ENCODE data around the gene AUTS2. TPM values are rescaled to one million over a fixed set of nuclear protein-coding genes. Genes with fewer than 3 reads are reported as not detected.

Gene AUTS2
- total RNA-seq, 1 donor from 2014 or later: 9.9 TPM

DNA sequence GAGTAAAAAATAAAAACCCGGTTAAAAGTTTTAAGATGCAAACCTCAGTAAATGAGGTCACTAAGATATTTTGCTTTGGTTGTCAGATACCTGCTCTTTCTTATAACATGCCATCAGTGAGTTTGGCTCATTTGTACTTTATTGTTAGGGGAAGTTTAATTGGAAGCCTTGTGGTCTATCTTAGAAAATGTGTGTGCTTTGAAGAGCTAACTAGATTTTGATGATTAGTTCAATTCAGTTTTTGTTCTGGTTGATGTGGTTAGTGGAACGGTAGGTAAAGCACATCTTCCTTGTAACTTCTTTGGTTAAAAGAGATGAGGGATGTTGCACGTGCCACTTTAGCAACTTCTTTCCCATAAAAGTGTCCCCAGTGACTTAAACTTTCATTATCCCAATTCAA, 1180.3 kb downstream of the AUTS2 start:
- peaks cover 2% of the 10 kb centered on the region for H3K36me3 ChIP-seq (ENCODE audit: control insufficient read depth, insufficient read depth, low read length)
- no peak for DNase-seq (ENCODE audit: low read depth)
- TF ChIP-seq, protein P1, sequence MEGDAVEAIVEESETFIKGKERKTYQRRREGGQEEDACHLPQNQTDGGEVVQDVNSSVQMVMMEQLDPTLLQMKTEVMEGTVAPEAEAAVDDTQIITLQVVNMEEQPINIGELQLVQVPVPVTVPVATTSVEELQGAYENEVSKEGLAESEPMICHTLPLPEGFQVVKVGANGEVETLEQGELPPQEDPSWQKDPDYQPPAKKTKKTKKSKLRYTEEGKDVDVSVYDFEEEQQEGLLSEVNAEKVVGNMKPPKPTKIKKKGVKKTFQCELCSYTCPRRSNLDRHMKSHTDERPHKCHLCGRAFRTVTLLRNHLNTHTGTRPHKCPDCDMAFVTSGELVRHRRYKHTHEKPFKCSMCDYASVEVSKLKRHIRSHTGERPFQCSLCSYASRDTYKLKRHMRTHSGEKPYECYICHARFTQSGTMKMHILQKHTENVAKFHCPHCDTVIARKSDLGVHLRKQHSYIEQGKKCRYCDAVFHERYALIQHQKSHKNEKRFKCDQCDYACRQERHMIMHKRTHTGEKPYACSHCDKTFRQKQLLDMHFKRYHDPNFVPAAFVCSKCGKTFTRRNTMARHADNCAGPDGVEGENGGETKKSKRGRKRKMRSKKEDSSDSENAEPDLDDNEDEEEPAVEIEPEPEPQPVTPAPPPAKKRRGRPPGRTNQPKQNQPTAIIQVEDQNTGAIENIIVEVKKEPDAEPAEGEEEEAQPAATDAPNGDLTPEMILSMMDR (IDR thresholded peaks at IDR 0.05; ENCODE audit: insufficient read depth, low read length, poor library complexity, severe bottlenecking): no peak
- H3K4me3 ChIP-seq (ENCODE audit: low read depth, low read length): no peak overlapping the region
- H3K27me3 ChIP-seq (ENCODE audit: control insufficient read depth, insufficient read depth, low read length): no peaks in the 10 kb centered on the region

DNA sequence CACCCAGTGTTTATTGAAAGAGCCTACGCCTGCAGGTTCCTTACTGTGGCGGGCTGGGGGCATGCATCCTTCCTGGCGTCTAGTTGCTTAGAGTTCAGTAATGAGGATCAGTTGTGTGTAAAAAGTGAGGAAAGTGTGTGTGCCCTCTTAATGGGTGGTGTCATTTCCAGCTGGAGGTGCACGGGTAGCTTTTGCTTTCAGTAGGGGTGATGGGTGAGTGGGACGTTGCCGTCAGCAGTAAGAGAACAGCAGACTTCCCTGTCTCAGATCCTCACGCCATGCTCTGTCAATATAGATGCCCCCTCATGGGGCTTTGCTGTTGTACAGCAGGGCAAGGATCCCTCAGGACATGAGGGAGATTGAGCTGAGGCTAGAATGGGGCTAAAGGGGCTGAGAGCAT, 1181.0 kb downstream of the AUTS2 start:
- H3K27me3 ChIP-seq (ENCODE audit: control insufficient read depth, insufficient read depth, low read length): no peaks in the 10 kb centered on the region
- no peak for DNase-seq (ENCODE audit: low read depth)
- H3K36me3 ChIP-seq (ENCODE audit: control insufficient read depth, insufficient read depth, low read length): peaks cover 2% of the 10 kb centered on the region
- TF ChIP-seq, protein P1 (IDR thresholded peaks at IDR 0.05; ENCODE audit: insufficient read depth, low read length, poor library complexity, severe bottlenecking): no peak
- no peak overlapping the region for H3K4me3 ChIP-seq (ENCODE audit: low read depth, low read length)

DNA sequence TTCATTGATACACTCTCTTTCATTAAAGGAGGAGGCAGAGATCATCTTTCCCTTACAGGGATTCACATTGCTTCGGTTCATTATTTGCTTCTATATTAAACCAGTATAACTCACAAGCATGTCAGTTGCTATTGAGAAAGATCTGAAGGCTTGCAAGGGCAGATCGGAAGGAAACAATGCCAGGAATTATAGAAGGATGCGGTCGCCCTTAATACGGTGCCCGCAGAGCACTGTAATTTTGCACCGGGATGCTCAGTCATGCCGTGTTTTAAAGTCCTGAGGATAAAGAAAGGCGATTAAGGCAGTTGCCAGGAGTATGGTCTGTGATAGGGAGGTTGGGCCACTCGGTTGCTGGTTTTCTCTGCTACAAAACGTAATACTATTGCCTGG, 1183.6 kb downstream of the AUTS2 start:
- no peak overlapping the region for H3K4me3 ChIP-seq (ENCODE audit: low read depth, low read length)
- H3K27me3 ChIP-seq (ENCODE audit: control insufficient read depth, insufficient read depth, low read length): no peaks in the 10 kb centered on the region
- no peak for DNase-seq (ENCODE audit: low read depth)
- peaks cover 3% of the 10 kb centered on the region for H3K36me3 ChIP-seq (ENCODE audit: control insufficient read depth, insufficient read depth, low read length)
- TF ChIP-seq, protein P1 (IDR thresholded peaks at IDR 0.05; ENCODE audit: insufficient read depth, low read length, poor library complexity, severe bottlenecking): no peak

DNA sequence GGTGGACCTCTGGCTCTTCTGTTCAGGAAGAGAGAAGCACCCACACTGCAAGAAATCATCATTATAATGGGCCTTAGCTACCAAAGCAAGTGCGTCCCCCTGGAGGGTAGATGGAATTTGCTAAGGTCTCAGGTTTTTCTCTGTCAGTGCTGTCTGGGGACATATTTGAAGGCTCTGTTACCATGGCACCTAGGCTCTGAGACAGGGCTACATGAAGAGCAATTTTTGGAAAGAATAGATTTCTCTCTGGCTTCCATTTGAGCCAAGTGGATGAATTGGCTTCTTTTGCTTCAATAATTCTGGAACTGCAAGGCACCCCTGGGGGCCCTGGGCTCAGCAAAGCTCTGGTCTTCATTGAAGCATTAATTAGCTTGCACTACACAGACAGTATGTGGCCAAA, 1184.5 kb downstream of the AUTS2 start:
- DNase-seq (ENCODE audit: low read depth): no peak
- Histone ChIP-seq H3K27me3 (ENCODE audit: control insufficient read depth, insufficient read depth, low read length) (no peaks in the 10 kb centered on the region), H3K4me3 (ENCODE audit: low read depth, low read length) (no peak overlapping the region), H3K36me3 (ENCODE audit: control insufficient read depth, insufficient read depth, low read length) (peaks cover 3% of the 10 kb centered on the region)
- TF ChIP-seq, protein P1 (IDR thresholded peaks at IDR 0.05; ENCODE audit: insufficient read depth, low read length, poor library complexity, severe bottlenecking): no peak

DNA sequence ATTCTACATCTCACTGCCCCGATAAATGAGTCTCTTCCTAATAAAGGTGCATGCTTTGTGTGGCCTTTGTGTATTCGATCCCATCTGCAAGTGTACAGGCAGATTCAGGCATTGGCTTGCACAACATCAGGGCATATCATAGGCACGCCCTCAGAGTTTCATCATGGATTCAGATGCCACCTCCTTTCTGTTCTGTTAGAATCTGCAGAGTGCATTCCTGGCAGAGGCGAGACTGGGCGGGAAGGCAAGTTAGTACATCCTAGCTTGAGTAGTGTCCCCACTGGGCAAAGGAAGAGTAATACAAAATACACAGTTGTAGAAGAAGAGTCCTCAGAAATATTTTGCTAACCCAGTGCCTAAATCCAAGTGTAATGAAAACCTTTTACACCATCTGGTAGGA, 1187.2 kb downstream of the AUTS2 start:
- DNase-seq (ENCODE audit: low read depth): no peak
- Histone ChIP-seq H3K4me3 (ENCODE audit: low read depth, low read length) (no peak overlapping the region), H3K36me3 (ENCODE audit: control insufficient read depth, insufficient read depth, low read length) (peaks cover 3% of the 10 kb centered on the region), H3K27me3 (ENCODE audit: control insufficient read depth, insufficient read depth, low read length) (no peaks in the 10 kb centered on the region)
- TF ChIP-seq, protein P1 (IDR thresholded peaks at IDR 0.05; ENCODE audit: insufficient read depth, low read length, poor library complexity, severe bottlenecking): no peak

DNA sequence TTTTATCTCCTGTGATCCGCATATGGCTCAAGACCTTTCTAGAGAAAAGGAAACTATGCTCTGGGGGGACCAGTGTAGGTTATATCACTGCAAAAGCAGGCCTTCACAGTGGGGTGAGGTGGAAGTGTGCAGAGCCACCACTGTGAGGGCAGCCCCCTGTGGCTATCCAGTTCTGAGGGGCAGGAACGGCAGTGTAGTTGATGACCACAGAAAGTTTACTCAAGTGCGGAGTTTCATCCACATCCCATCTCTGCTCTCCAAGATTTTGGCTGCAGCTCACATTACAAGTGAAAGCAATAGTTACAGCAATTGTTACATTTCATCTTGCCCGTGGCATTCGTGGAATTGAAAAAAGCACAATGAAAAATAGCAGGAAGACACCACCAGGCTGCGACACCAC, 1187.8 kb downstream of the AUTS2 start:
- TF ChIP-seq, protein P1 (IDR thresholded peaks at IDR 0.05; ENCODE audit: insufficient read depth, low read length, poor library complexity, severe bottlenecking): no peak
- Histone ChIP-seq H3K36me3 (ENCODE audit: control insufficient read depth, insufficient read depth, low read length) (peaks cover 3% of the 10 kb centered on the region), H3K27me3 (ENCODE audit: control insufficient read depth, insufficient read depth, low read length) (no peaks in the 10 kb centered on the region), H3K4me3 (ENCODE audit: low read depth, low read length) (no peak overlapping the region)
- no peak for DNase-seq (ENCODE audit: low read depth)

Measured in kidney epithelial cell (primary cell).